ENCODE data around the gene MOB1A. TPM values are rescaled to one million over a fixed set of nuclear protein-coding genes. Genes with fewer than 3 reads are reported as not detected.

MOB1A gene
- total RNA-seq, 1 experiment from 2014 or later = 95.1 TPM

DNA sequence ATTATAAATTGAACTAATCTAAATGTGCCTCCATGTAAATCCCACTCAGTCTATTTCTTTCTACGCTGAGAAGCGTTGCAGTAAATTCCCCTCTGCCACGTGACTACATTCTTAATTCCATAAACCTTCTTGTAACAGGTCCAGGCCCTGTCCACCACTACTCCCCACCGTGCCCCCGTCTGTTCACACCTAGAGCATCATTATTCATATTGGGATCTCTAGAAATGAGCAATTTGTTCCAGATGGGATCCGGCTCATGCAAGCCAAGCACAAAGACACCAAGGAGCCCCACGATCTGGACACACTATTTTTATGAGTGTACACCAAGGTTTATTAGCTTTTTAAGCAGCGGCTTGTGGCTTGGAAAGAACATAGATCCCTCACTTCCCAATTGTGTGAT is 69.1 kb downstream of the MOB1A start:
- TF ChIP-seq, protein P1, sequence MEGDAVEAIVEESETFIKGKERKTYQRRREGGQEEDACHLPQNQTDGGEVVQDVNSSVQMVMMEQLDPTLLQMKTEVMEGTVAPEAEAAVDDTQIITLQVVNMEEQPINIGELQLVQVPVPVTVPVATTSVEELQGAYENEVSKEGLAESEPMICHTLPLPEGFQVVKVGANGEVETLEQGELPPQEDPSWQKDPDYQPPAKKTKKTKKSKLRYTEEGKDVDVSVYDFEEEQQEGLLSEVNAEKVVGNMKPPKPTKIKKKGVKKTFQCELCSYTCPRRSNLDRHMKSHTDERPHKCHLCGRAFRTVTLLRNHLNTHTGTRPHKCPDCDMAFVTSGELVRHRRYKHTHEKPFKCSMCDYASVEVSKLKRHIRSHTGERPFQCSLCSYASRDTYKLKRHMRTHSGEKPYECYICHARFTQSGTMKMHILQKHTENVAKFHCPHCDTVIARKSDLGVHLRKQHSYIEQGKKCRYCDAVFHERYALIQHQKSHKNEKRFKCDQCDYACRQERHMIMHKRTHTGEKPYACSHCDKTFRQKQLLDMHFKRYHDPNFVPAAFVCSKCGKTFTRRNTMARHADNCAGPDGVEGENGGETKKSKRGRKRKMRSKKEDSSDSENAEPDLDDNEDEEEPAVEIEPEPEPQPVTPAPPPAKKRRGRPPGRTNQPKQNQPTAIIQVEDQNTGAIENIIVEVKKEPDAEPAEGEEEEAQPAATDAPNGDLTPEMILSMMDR (conservative IDR thresholded peaks at IDR 0.05) = no peak
- H3K27ac ChIP-seq (ENCODE audit: insufficient read length, low read depth, low read length) = no peak overlapping the region
- no peak overlapping the region for H4K5ac ChIP-seq (ENCODE audit: insufficient read length, low read depth, low read length)
- WGBS (ENCODE audit: extremely low coverage, insufficient read length, low lambda C conversion rate) = no CpG with 5 or more reads among the region's 8 CpGs
- H3K4me1 Mint-ChIP-seq = peaks cover 27 to 31% of the 10 kb centered on the region in 2 experiments
- H3T11ph ChIP-seq (ENCODE audit: low read length) = no peak overlapping the region
- no peak overlapping the region for H3K23ac ChIP-seq (ENCODE audit: insufficient read length, low read depth, low read length)
- H3K4me1 ChIP-seq (ENCODE audit: insufficient read depth, low read length) = no peaks in the 10 kb centered on the region; the same call in 1 of the 2 replicates
- no peak for DNase-seq
- H4K20me1 ChIP-seq (ENCODE audit: control insufficient read depth, insufficient read depth, insufficient read length) = no peaks in the 10 kb centered on the region
- H3K27me3 ChIP-seq (ENCODE audit: insufficient read depth, low read length) = no peaks in the 10 kb centered on the region
- no peak overlapping the region for H2BK5ac ChIP-seq (ENCODE audit: insufficient read length, low read length)
- H3K79me2 ChIP-seq (ENCODE audit: insufficient read depth, low read length) = no peaks in the 10 kb centered on the region
- no peak overlapping the region for H2BK120ac ChIP-seq (ENCODE audit: low read depth, low read length, poor library complexity, severe bottlenecking)
- no peak overlapping the region for H3K14ac ChIP-seq (ENCODE audit: insufficient read depth, low read length)
- no peak overlapping the region for H4K91ac ChIP-seq (ENCODE audit: insufficient read length, low read depth, low read length)
- no peak overlapping the region for H3K4me2 ChIP-seq (ENCODE audit: insufficient read depth, insufficient read length, low read length)
- no peak overlapping the region for H2BK12ac ChIP-seq (ENCODE audit: insufficient read length, low read depth, low read length)
- H2AK5ac ChIP-seq (ENCODE audit: insufficient read length, low read length) = no peak overlapping the region
- H3K79me1 ChIP-seq (ENCODE audit: insufficient read depth, low read depth, low read length, poor library complexity, severe bottlenecking) = no peaks in the 10 kb centered on the region
- no peak overlapping the region for H3K9ac ChIP-seq (ENCODE audit: extremely low read depth, insufficient read length, low read length)
- no peak overlapping the region for H2AFZ ChIP-seq (ENCODE audit: low read length)
- H2BK20ac ChIP-seq (ENCODE audit: low read depth, low read length, poor library complexity, severe bottlenecking) = no peak overlapping the region
- no peak overlapping the region for H3K4me3 Mint-ChIP-seq
- no peaks in the 10 kb centered on the region for H3K9me3 Mint-ChIP-seq
- H3K4ac ChIP-seq (ENCODE audit: low read depth, low read length) = no peak overlapping the region
- H3K27ac Mint-ChIP-seq = no peak overlapping the region
- no peak overlapping the region for H3K18ac ChIP-seq (ENCODE audit: insufficient read length, low read depth, low read length)
- no peak overlapping the region for H3K56ac ChIP-seq (ENCODE audit: insufficient read length, low read depth, low read length)
- H3K36me3 Mint-ChIP-seq (ENCODE audit: insufficient read depth in 1 of 3, low read depth in 3 of 3) = no peaks in the 10 kb centered on the region
- peaks cover 2% of the 10 kb centered on the region; the same call in 1 of the 2 replicates for H3K27me3 Mint-ChIP-seq (ENCODE audit: low read depth)
- H4K8ac ChIP-seq (replicated peaks; ENCODE audit: insufficient read length, low read depth, low read length) = no peak overlapping the region
- H3K9me3 ChIP-seq (ENCODE audit: control insufficient read depth, low read depth, low read length) = no peaks in the 10 kb centered on the region
- no peak overlapping the region for H2BK15ac ChIP-seq (ENCODE audit: low read depth, low read length)
- no peaks in the 10 kb centered on the region for H3K23me2 ChIP-seq (ENCODE audit: insufficient read length, low read depth, low read length, poor library complexity, severe bottlenecking)

All from H9 (cell line).